ENCODE results near the gene ATP5PO.

- no peak for TF ChIP-seq CTCF (IDR thresholded peaks at IDR 0.05)
- no peak for TF ChIP-seq POLR2A (IDR thresholded peaks at IDR 0.05)
Measured at GRCh38 chr21:33948096-33948950, 32.7 kb upstream of the ATP5PO start.

Data from uterus (tissue), 2 donors.